SJSA1 (cell line): ENCODE data around the gene UMPS. TPM values are rescaled to one million over a fixed set of nuclear protein-coding genes. Genes with fewer than 3 reads are reported as not detected.
A peak's percentile ranks its signal among the peaks of the same experiment; 100 is the strongest.

ENCODE experiments used
- DNase-seq, 2 experiments: peaks; one replicate each; pipeline ENCODE4 v3.0.0-alpha.2; 2015 to 2020; ENCODE audit warnings: low spot score in 2 of 2, low read depth in 1 of 2
- H3K27ac ChIP-seq: fragments of 250-450 bp; sonication (Bioruptor Pico); 2 replicates; pipeline ENCODE4 v1.5.1; 2020; ENCODE audit warnings: mild to moderate bottlenecking, moderate library complexity
- H3K27me3 ChIP-seq: fragments of 250-450 bp; sonication (Bioruptor Pico); replicated peaks from 2 replicates; pipeline ENCODE4 v1.5.1; 2020; ENCODE audit warnings: mild to moderate bottlenecking, moderate library complexity
- H3K36me3 ChIP-seq: fragments of 250-450 bp; sonication (Bioruptor Pico); 2 replicates; pipeline ENCODE4 v1.5.1; 2020; ENCODE audit warnings: mild to moderate bottlenecking
- H3K4me1 ChIP-seq: fragments of 250-450 bp; sonication (Bioruptor Pico); replicated peaks from 2 replicates; pipeline ENCODE4 v1.6.1; 2021; ENCODE audit warnings: mild to moderate bottlenecking
- H3K4me3 ChIP-seq: fragments of 250-450 bp; sonication (Bioruptor Pico); 2 replicates; pipeline ENCODE4 v1.5.1; 2020; ENCODE audit warnings: mild to moderate bottlenecking
- H3K9me3 ChIP-seq: fragments of 250-450 bp; sonication (Bioruptor Pico); replicated peaks from 2 replicates; pipeline ENCODE4 v1.5.1; 2020; ENCODE audit warnings: mild to moderate bottlenecking
- total RNA-seq: library from RNA; depleted of rRNA; stranded (reverse); fragments of >200 nt; shearing (Covaris generic); gene quantifications from 2 replicates; pipeline ENCODE4 v1.2.3, GENCODE V29; 2014

UMPS gene
- total RNA-seq, 1 experiment from 2014 or later: 31.8 TPM

- Histone ChIP-seq H3K27ac (no peak overlapping the region), H3K36me3 (peaks cover 14% of the 10 kb centered on the region), H3K4me3 (no peak overlapping the region), H3K27me3 (no peaks in the 10 kb centered on the region), H3K9me3 (no peaks in the 10 kb centered on the region), H3K4me1 (peaks cover 36% of the 10 kb centered on the region)
- no peak for DNase-seq
Measured at GRCh38 chr3:124771083-124771445, 40.8 kb downstream of the UMPS start.

DNA sequence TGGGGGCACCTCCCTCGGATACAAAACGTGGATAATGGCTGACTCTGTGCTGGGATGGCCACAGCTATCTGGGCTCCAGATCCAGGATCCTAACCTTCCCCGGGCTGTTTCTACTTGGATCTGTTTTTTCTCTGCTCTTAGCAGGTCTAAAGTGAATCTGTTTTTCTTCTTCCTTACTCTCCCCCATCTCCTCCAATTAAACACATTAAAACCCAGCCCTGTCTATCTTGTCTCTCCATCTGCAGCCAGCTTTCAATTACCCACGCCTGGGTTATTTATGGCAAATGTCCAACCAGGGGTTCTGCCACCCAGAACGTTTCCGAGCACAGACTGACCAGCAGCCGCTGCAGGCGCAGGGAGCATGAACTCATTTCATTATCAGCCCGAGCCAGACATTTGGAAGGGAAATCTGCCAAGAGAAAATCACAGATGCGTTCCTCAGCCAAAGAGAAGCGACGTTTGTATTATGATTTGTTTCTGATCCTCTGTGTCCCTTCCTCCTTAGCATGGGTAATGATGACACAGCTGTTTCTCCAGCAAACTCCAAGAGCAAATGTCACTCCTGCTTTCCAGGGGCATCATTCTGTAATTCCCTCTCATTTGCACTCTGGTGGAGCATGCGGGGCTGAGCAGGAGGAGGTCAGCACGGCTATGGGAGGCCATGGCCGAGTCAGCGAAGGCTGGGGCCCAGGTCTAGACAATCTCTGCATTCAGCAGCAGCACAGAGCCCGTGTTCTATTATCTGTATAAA, 42.0 kb downstream of the UMPS start:
- H3K4me3 ChIP-seq: no peak overlapping the region
- peaks cover 36% of the 10 kb centered on the region for H3K4me1 ChIP-seq
- H3K36me3 ChIP-seq: peaks cover 12% of the 10 kb centered on the region
- DNase-seq: peak; percentile 69 to 74
- H3K27ac ChIP-seq: peak overlapping the region; percentile 33
- H3K9me3 ChIP-seq: no peaks in the 10 kb centered on the region
- H3K27me3 ChIP-seq: no peaks in the 10 kb centered on the region

GRCh38 chr3:124773351-124774326, 43.4 kb downstream of the UMPS start:
- H3K36me3 ChIP-seq: peaks cover 10% of the 10 kb centered on the region
- H3K27ac ChIP-seq: peak overlapping the region; percentile 33
- no peaks in the 10 kb centered on the region for H3K27me3 ChIP-seq
- H3K4me3 ChIP-seq: no peak overlapping the region
- DNase-seq: no peak
- no peaks in the 10 kb centered on the region for H3K9me3 ChIP-seq
- peaks cover 36% of the 10 kb centered on the region for H3K4me1 ChIP-seq

DNA sequence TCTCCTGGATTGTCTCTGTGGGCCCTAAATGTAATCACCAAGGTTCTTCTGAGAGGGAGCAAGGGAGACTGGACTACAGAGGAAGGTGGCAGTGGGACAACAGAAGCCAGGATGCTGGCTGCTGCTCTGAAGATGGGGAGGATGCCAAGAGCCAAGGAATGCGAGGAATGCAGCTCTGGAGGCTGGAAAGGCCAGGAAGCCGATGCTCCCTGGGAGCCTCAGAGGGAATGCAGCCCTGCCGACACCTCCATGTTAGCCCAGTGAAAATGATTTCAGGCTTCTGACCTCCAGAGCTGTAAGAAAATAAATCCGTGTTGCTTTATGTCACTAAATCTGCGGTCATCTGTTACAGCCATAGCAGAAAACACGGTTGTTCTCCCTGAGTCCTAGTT, 44.1 kb downstream of the UMPS start:
- peak; percentile 64 to 87 for DNase-seq
- Histone ChIP-seq H3K4me1 (peaks cover 41% of the 10 kb centered on the region), H3K36me3 (peaks cover 5% of the 10 kb centered on the region; the same call in 1 of the 2 replicates), H3K27ac (peak overlapping the region; percentile 62), H3K4me3 (no peak overlapping the region), H3K9me3 (no peaks in the 10 kb centered on the region), H3K27me3 (no peaks in the 10 kb centered on the region)

- no peaks in the 10 kb centered on the region for H3K27me3 ChIP-seq
- H3K27ac ChIP-seq: peak overlapping the region; percentile 62
- H3K36me3 ChIP-seq: peaks cover 5% of the 10 kb centered on the region; the same call in 1 of the 2 replicates
- no peak for DNase-seq
- peaks cover 47% of the 10 kb centered on the region for H3K4me1 ChIP-seq
- no peak overlapping the region for H3K4me3 ChIP-seq
- H3K9me3 ChIP-seq: no peaks in the 10 kb centered on the region
Measured at GRCh38 chr3:124774841-124775402, 44.7 kb downstream of the UMPS start.

DNA sequence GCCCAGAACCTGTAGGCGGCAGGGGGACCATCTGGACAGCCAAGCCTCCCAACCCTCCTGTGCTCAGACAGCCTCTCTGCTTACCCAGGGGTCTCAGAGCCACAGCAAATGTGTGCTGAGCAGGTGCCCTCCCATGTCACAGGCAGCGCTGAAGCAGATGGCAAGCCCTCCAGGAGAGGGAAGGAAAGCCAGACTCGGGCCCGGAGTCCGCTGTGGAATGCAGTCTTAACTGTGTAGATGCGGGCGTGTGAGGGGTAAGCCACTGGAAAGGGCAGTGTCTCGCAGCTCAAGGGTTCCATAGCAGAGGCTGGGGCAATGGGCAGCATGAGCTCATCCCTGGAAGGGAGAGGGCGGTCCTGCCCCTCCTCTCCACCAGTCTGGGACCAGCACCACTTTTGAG, 45.6 kb downstream of the UMPS start:
- H3K36me3 ChIP-seq: peaks cover 5% of the 10 kb centered on the region; the same call in 1 of the 2 replicates
- DNase-seq: no peak
- no peak overlapping the region for H3K27ac ChIP-seq
- no peak overlapping the region for H3K4me3 ChIP-seq
- peaks cover 57% of the 10 kb centered on the region for H3K4me1 ChIP-seq
- no peaks in the 10 kb centered on the region for H3K27me3 ChIP-seq
- H3K9me3 ChIP-seq: no peaks in the 10 kb centered on the region

- Histone ChIP-seq H3K27ac (no peak overlapping the region), H3K9me3 (no peaks in the 10 kb centered on the region), H3K27me3 (no peaks in the 10 kb centered on the region), H3K4me1 (peaks cover 63% of the 10 kb centered on the region), H3K36me3 (peaks cover 5% of the 10 kb centered on the region; the same call in 1 of the 2 replicates), H3K4me3 (no peak overlapping the region)
- no peak for DNase-seq
Measured at GRCh38 chr3:124776856-124777255, 46.6 kb downstream of the UMPS start.

DNA sequence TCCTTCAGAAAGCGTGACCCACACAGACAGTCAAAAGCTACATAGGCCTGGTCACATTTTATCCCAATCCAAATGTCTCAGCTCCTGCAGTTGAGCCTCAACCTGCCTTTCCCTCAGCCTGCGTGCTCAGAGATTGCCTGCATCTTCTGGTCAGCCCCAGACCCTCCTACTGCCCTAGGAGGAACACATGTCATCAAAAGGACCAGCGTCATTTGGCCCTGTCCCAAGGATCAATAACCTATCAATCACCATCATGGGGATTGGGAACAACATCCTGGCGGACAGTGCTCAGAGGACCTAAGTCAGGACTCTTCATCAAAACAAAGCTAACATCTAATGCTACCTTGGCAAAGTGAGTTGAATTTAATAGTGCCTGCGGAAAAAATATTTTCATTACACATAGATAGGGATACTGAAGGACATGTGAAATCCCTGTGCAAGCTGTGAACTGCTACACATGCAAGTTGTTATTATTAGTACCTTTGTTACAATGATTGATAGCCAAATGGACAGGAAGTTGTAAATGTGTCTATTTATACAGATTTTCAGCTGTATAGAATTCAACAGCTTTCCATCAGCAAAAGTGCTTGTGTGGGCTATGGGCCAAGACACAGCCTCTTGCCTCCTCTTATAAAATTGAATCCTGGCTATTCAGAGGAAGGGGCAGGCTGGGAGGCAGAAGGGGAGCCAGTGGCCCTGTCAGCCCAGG, 47.7 kb downstream of the UMPS start:
- Histone ChIP-seq H3K36me3 (peaks cover 5% of the 10 kb centered on the region; the same call in 1 of the 2 replicates), H3K9me3 (no peaks in the 10 kb centered on the region), H3K4me1 (peaks cover 52% of the 10 kb centered on the region), H3K4me3 (no peak overlapping the region), H3K27ac (no peak overlapping the region), H3K27me3 (no peaks in the 10 kb centered on the region)
- no peak for DNase-seq

DNA sequence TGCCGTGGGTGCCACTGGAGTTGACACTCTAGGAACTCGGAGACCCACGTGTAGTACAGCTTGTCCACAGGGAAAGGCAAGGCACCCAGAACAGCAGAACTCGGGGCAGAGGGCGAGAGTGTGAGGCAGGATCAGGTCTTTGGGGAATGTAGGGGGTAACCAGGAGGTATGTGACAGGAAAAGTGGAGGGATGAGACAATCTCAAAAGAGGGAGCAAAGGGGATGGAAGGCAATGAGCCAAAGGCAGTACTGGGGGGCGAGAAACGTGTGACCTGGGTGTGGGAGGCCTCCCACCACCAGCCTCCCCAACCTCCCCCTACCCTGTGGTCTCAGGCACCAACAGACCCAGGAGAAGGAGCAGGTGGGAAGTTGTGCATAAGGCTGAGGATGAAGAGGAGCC, 48.9 kb downstream of the UMPS start:
- no peak overlapping the region for H3K4me3 ChIP-seq
- peaks cover 50% of the 10 kb centered on the region for H3K4me1 ChIP-seq
- H3K36me3 ChIP-seq: no peaks in the 10 kb centered on the region; the same call in 1 of the 2 replicates
- no peaks in the 10 kb centered on the region for H3K9me3 ChIP-seq
- no peak overlapping the region for H3K27ac ChIP-seq
- no peaks in the 10 kb centered on the region for H3K27me3 ChIP-seq
- DNase-seq: no peak

DNA sequence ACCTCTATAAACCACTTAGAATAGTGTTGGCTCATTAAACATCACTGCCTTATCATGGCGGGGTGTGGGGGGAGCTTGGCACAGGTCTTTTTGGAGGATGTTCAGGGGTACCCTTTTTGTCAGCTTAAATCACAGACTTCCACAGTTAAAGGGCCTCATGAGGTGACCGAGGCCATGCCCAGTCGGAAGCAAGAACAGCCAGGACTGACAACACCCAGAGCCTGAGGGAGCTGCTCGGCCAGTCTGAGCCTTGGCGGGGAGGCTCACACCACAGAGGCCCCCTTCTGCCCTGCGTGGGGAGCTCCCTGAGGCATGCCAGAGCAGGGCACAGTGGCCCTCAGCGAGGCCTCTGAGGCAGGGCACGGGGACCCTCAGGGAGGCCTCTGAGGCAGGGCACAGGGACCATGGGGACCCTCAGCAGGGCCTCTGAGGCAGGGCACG, 49.5 kb downstream of the UMPS start:
- H3K27me3 ChIP-seq: no peaks in the 10 kb centered on the region
- DNase-seq: no peak
- H3K4me3 ChIP-seq: no peak overlapping the region

DNA sequence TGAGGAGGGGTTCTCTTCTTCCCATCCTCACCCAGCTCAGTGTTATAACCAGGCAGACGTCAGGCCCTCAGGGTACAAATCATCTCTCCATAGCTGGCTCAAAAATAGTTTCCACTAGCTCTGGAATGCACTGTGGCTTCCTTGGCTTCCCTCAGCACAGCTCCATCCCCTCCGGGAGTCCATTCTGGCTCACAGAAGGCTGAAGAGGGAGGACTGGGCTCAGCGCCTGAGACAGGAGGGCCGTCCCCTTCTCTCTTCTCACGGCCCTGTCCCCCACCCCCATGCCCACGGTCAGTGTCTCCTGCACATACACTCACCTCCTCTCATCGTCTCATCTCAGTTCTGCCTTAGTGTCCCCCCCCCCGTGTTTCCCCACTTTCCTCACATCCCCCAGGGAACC, 50.1 kb downstream of the UMPS start:
- H3K36me3 ChIP-seq: no peaks in the 10 kb centered on the region; the same call in 1 of the 2 replicates
- H3K27me3 ChIP-seq: no peaks in the 10 kb centered on the region
- no peaks in the 10 kb centered on the region for H3K9me3 ChIP-seq
- H3K4me1 ChIP-seq: peaks cover 41% of the 10 kb centered on the region
- H3K27ac ChIP-seq: peak overlapping the region; percentile 81
- H3K4me3 ChIP-seq: no peak overlapping the region
- DNase-seq: peak; percentile 61 to 65

More for the DNA sequence above, 49.5 kb downstream of the UMPS start:
- Histone ChIP-seq H3K27ac (peak overlapping the region; percentile 81), H3K9me3 (no peaks in the 10 kb centered on the region), H3K4me1 (peaks cover 46% of the 10 kb centered on the region), H3K36me3 (no peaks in the 10 kb centered on the region; the same call in 1 of the 2 replicates)

GRCh38 chr3:124780761-124781475, 50.7 kb downstream of the UMPS start:
- H3K36me3 ChIP-seq: no peaks in the 10 kb centered on the region; the same call in 1 of the 2 replicates
- H3K27ac ChIP-seq: peak overlapping the region; percentile 81
- H3K9me3 ChIP-seq: no peaks in the 10 kb centered on the region
- peaks cover 41% of the 10 kb centered on the region for H3K4me1 ChIP-seq
- no peaks in the 10 kb centered on the region for H3K27me3 ChIP-seq
- no peak overlapping the region for H3K4me3 ChIP-seq
- peak; percentile 59 to 62 for DNase-seq
